HG02852 (cell line): ENCODE data around the gene STARD13.

ENCODE experiments used
- ATAC-seq: cut with Tn5 transposase; IDR thresholded peaks from one replicate; pipeline ENCODE4 v1.9.1; 2021; ENCODE audit warnings: mild to moderate bottlenecking, moderate library complexity; ENCODE audit not compliant: unreplicated experiment

Gene STARD13, protein sequence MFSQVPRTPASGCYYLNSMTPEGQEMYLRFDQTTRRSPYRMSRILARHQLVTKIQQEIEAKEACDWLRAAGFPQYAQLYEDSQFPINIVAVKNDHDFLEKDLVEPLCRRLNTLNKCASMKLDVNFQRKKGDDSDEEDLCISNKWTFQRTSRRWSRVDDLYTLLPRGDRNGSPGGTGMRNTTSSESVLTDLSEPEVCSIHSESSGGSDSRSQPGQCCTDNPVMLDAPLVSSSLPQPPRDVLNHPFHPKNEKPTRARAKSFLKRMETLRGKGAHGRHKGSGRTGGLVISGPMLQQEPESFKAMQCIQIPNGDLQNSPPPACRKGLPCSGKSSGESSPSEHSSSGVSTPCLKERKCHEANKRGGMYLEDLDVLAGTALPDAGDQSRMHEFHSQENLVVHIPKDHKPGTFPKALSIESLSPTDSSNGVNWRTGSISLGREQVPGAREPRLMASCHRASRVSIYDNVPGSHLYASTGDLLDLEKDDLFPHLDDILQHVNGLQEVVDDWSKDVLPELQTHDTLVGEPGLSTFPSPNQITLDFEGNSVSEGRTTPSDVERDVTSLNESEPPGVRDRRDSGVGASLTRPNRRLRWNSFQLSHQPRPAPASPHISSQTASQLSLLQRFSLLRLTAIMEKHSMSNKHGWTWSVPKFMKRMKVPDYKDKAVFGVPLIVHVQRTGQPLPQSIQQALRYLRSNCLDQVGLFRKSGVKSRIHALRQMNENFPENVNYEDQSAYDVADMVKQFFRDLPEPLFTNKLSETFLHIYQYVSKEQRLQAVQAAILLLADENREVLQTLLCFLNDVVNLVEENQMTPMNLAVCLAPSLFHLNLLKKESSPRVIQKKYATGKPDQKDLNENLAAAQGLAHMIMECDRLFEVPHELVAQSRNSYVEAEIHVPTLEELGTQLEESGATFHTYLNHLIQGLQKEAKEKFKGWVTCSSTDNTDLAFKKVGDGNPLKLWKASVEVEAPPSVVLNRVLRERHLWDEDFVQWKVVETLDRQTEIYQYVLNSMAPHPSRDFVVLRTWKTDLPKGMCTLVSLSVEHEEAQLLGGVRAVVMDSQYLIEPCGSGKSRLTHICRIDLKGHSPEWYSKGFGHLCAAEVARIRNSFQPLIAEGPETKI

GRCh38 chr13:33285420-33286124, at the start of gene STARD13:
Gene STARD13 (minus strand): TSS chr13:33285755. CDS start chr13:33285638, 117 bp downstream.
- peak; percentile 87 for ATAC-seq

DNA sequence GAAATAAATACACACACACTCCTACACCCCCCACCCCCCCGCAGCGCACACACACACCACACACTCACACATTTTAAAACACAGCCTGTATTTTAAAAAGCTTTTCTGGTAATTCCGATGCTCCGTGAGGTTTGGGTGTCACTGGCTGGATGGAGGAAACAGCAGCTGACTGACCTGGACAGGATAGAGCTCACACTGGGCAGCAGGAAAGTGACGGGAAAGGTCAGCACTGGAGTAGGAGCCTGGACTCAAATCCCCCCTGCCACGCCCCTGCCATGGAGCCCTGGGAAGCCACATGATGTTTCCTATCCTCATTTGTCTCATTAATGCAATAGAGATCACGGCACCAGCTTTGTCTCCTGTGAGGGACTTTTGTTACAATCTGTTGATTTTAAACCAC, 49.3 kb upstream of the STARD13 start:
- ATAC-seq: no peak

DNA sequence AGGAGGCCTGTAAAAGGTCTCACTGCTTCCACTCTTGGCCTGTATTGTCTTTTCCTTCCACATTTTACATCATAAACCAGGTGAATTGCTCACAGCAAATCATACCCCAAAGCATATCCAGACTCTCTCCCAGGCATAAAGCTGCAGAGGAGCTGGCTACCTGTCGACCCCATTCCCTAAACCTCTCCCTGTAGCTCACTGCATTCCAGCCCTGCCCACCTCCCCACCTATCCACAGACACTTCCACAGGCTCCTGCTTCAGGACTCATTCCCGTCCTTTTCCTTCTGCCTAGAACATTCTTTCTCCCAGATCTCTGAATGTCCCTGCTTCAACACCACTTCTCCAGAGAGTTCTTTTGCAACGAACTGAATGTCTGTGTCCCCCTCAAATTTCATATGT, 46.4 kb upstream of the STARD13 start:
- ATAC-seq: no peak

- ATAC-seq: no peak
Measured at GRCh38 chr13:33330483-33330882, 44.9 kb upstream of the STARD13 start.

GRCh38 chr13:33328701-33329100, 43.1 kb upstream of the STARD13 start:
- no peak for ATAC-seq

DNA sequence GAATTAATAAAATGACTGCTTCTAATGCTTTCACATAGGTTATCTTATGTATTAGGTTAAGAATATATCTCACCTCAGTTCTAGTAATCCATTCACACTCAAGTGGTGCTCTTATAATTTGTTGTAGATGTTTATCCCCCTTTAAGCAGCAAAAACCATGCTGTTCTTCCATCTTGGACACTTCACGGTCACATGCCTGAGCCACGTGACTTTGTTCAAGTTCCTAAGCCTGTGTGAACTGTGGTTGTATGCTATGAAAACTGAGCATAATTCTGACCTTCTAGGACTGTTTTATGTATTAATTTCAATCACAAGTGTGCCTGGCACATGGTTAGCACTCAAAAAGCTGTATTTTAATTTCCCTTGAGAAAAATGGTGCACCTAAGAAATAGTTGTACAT, 41.2 kb upstream of the STARD13 start:
- ATAC-seq: no peak

GRCh38 chr13:33326246-33326645, 40.7 kb upstream of the STARD13 start:
- no peak for ATAC-seq

DNA sequence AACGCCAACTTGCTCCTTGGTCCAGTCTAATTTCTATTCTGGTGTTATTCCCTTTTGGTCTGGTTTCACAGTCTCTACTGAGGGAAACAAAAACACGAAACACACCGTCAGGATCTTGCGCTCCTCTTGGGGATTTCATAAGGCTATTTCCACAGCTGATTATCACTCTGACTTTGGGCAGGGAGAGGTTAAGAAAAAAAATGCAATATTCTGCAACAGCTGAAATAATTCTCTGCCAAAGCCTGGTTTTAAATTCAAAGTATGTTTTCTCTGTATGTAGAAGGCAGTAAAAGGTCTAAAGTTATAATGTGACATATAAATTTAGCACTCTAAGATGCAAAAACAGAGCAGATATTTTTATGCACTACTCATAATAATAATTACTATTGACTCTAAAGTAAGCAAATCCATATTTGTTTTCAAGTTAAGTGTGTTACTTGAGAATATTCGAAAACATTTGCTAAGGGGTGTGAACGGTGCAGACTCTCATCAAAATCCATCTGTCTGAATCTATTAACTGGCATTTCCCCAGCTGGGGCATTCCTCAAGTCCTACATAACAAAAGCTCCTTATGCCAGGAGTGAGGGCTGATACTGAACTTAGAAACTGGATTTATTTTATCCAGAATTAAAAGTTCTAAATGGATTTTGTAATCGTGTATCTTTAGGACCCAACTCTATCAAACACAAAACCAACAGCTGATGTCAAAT, 38.4 kb upstream of the STARD13 start:
- ATAC-seq: no peak

DNA sequence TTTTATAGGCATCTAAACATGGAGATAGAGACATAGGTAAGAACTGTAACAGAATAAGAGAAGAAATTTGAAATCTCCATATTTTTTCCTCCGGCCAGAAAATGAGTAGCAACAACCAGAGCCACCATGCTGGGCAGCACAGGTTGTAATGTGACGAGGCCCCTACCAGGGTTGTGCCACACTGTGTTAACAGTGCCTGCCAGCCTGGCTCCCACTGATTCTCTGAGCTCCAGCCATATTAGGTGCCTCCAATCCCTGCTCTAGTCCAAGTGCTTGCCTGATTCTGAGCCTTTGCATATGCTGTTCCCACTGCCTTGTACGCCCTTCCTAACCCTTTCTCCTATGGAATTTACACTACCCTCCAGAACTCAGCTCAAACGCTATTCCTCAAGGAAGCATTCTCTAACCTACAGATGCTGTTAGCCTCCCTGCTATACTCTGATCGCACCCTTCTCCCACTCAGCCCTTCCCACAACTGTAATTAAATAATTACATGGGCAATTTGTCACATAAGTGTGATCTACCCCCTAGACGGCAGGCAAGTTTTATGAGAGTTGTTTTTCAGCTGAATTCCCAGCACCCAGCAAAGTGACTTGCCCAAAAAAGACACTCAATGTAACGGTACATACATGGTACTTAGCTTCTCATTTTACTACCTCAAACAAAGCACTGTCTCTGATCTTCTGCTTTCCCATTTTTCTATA, 37.6 kb upstream of the STARD13 start:
- ATAC-seq: no peak

DNA sequence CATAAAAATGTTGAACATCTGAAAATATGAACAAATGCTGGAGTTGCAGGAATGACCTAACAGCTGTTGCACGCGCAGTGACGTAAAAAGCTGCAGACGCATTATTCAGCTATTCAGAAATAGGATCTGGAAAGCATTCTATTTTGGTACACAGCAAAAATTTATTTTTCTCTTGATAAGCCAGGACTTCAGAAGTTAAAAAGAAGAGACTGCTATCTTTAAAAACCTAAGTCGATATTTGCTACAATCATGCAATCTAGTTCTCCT, 36.9 kb upstream of the STARD13 start:
- ATAC-seq: no peak

- no peak for ATAC-seq
Measured at GRCh38 chr13:33321686-33322542, 36.4 kb upstream of the STARD13 start.

DNA sequence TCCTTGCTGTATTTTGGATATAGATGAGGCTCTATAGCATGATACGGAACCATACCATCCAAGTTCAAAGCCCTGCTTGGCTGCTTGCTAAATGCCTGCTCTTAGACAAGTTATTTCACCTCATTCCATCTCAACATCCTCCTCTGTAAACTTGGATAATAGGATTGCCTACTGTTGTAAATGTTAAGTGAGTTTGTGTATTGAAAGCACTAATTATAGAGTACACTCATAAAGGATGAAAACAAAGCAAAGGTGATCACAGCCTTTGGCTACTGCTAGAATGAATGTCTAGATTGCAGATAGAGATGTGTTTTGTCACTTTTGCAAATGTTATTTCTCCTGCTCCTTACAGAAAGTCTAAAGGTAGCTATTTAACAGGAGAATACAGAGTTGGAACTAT, 34.3 kb upstream of the STARD13 start:
- no peak for ATAC-seq

GRCh38 chr13:33318744-33319143, 33.2 kb upstream of the STARD13 start:
- ATAC-seq: no peak

DNA sequence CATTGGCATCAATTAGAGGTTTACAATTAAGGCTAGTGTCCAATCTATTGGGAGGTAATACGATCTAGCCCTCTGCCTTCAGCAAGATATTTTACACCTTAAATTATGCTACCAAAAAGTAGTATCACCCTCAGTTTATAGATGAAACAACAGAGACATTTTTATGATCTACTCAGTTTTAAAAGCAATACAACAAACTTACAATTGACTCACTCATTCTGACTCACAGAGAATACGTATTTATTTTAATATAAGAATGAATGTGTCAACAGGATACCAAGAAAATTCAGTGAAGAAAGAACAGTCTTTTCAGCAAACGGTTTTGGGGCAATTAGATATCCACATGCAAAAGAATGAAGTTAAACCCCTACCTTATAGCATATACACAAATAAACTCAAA, 32.5 kb upstream of the STARD13 start:
- ATAC-seq: no peak

DNA sequence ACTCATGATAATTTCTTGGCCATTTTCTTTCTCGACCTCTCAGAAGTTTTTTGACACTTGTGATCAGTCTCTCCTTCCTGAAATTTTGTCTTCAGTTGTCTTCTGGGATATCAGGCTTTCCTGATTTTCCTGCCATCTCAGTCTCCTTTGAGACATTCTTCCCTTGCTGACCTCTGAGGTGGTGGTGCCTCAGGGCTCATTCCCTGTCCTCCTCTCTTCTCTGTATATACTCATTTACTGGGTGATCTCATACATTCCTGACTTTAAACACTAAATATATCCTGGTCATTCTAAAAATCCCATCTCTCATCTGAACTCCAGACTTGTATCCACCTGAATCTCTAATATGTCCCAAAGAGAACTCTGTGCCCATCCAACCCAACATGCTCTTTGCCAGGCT, 31.3 kb upstream of the STARD13 start:
- ATAC-seq: no peak

DNA sequence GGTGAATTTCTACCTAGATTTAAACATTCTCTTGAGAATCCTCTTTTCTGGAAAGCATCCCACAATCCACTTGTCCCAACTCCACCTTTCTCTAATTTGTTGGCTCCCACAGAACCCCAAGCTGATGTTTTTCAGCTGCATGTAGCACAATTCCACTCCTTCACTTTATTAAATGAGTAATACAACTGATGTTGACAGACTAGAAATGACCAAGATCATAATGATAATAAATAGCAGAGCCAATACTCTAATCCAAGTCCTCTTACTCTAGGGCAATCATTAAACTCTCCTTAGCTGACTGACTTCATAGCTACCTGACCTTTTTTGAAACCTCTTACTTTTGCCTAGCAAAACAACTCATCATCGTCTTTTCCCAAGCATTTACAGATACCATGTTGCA, 27.9 kb upstream of the STARD13 start:
- no peak for ATAC-seq

- ATAC-seq: no peak
Measured at GRCh38 chr13:33312861-33313212, 27.3 kb upstream of the STARD13 start.

GRCh38 chr13:33312150-33312860, 26.8 kb upstream of the STARD13 start:
- no peak for ATAC-seq
